Activated CD4-positive, alpha-beta T cell treated with anti-CD3 and anti-CD28 coated beads for 36 hours (primary cell): ENCODE results near the gene CST6. TPM values are rescaled to one million over a fixed set of nuclear protein-coding genes. Genes with fewer than 3 reads are reported as not detected.
A peak's percentile ranks its signal among the peaks of the same experiment; 100 is the strongest.

Experiments
- ATAC-seq: fragments of 200-7000 bp; cut with Tn5 transposase; one replicate; pipeline ENCODE4 v1.10.0; 2021; ENCODE audit warnings: mild to moderate bottlenecking, moderate library complexity
- CTCF ChIA-PET: fragments of 350-600 bp; sonication (Branson Sonifier 250); formaldehyde crosslinking; loops from one replicate; lab custom pipeline; 2021; ENCODE audit warnings: antibody characterized with exemption; lab: Charles Lee
- POLR2A ChIA-PET: fragments of 350-600 bp; sonication (Branson Sonifier 250); formaldehyde crosslinking; loops from one replicate; lab custom pipeline; 2021; ENCODE audit warnings: antibody characterized with exemption, inconsistent platforms; lab: Charles Lee
- DNase-seq: peaks from one replicate; pipeline ENCODE4 v3.0.0-alpha.2; 2020
- H3K27ac Mint-ChIP-seq: one replicate; pipeline ENCODE4 v1.8.0; 2021; ENCODE audit warnings: mixed read lengths
- H3K27me3 Mint-ChIP-seq: one replicate; pipeline ENCODE4 v1.8.0; 2021; ENCODE audit warnings: mixed read lengths
- H3K36me3 Mint-ChIP-seq: one replicate; pipeline ENCODE4 v1.8.0; 2021; ENCODE audit warnings: low read depth, mixed read lengths
- H3K4me1 Mint-ChIP-seq: one replicate; pipeline ENCODE4 v1.8.0; 2021; ENCODE audit warnings: mixed read lengths
- H3K4me3 Mint-ChIP-seq: one replicate; pipeline ENCODE4 v1.8.0; 2021; ENCODE audit warnings: mild to moderate bottlenecking, moderate library complexity, mixed read lengths
- H3K9me3 Mint-ChIP-seq: one replicate; pipeline ENCODE4 v1.8.0; 2021; ENCODE audit warnings: low read depth, mixed read lengths
- intact Hi-C, 2 experiments: fragments of 100-400 bp; cut with DNase I in 1 of 2; cut with micrococcal nuclease in 1 of 2; formaldehyde crosslinking; loops; one replicate each; pipeline versions ENCODE4 v1.14.2 to v1.15.1; 2022 to 2024; cut with DNase I, micrococcal nuclease
- total RNA-seq, 2 experiments: library from RNA; stranded (reverse); gene quantifications; one replicate each; pipeline ENCODE4 v1.2.3, GENCODE V29; 2021

Gene CST6
- total RNA-seq, 2 experiments from 2014 or later, result not detected

DNA sequence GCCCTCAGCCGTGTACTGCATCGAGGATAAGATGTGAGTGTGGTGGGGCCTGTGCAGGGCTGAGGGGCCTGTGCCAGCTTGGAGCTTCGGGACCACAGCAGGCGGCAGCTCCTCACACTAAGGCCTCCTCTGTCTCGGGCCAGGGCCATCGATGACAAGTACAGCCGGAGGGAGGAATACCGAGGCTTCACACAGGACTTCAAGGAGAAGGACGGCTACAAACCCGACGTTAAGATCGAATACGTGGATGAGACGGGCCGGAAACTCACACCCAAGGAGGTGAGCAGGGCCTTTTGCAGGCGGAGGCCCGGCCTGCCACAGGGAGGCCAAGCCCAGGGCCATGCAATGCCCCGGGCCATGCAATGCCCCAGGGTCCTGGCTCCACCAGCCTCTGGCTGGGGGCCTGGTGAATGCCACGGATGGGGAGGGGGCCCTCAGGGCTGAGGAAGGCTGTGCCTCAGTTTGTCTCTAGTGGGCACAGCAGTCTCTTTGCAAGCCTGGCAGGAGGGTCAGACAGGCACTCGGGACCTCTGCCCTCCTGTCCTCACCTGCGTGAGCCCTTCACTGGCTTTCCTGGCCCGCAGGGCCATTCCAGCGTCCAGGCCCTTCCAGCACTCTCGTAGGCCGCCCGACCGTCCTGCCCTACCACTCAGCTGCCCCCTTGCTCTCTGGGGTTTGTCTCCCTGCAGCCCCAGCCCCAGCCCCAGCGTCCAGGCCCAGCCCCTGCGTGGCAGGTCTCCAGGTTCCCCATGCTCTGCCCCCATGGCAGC is 34.0 kb upstream of the CST6 start:
- ChIA-PET POLR2A (interaction anchor here (0.6 kb wide), 1 partner anchor 66 kb away, joined by 3 read pairs; no protein-coding TSS in a partner anchor), CTCF (interaction anchor here (0.6 to 0.8 kb wide), 2 partner anchors 14 to 118 kb away, joined by 3 to 4 read pairs; no protein-coding TSS in a partner anchor)
- H3K9me3 Mint-ChIP-seq, result no peaks in the 10 kb centered on the region
- no peaks in the 10 kb centered on the region for H3K27me3 Mint-ChIP-seq
- intact Hi-C loops, result no loop called here
- peaks cover 35% of the 10 kb centered on the region for H3K36me3 Mint-ChIP-seq
- no peak for ATAC-seq
- no peak overlapping the region for H3K27ac Mint-ChIP-seq
- DNase-seq, result no peak
- no peaks in the 10 kb centered on the region for H3K4me1 Mint-ChIP-seq
- no peak overlapping the region for H3K4me3 Mint-ChIP-seq

DNA sequence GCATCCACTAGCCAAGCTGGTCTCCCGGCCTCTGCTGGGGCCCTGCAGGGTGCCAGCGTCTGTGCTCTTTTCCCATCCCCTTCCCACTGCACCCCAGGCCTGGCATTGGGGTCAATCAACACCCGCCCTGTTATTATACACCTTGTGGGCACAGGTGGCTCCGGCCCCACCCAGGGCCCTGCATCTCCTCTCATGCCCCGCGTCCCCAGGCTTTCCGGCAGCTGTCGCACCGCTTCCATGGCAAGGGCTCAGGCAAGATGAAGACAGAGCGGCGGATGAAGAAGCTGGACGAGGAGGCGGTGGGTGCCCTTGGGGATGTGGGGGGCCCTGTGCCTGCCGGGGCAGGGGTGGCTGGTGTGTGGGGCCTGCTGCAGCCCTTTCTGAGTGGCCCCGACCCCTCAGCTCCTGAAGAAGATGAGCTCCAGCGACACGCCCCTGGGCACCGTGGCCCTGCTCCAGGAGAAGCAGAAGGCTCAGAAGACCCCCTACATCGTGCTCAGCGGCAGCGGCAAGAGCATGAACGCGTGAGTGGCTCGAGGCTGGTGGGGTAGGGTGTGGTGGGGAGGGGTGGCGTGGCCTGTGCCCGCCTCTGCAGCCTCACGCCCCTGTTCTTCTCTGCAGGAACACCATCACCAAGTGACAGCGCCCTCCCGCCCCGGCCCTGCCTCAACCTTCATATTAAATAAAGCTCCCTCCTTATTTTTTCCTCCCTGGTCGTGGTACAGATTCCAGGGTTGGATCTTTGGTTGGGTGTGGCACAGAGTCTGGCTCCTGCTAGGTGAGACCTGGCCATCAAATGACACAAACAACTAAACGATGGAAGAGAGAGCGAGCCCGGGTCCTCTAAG is 33.2 kb upstream of the CST6 start:
- intact Hi-C loops, result no loop called here
- CTCF ChIA-PET, result interaction anchor here (0.8 kb wide), 1 partner anchor 119 kb away, joined by 4 read pairs; no protein-coding TSS in a partner anchor

GRCh38 chr11:65979261-65979759 is 32.5 kb upstream of the CST6 start:
- no peak overlapping the region for H3K27ac Mint-ChIP-seq
- DNase-seq (no peak), ATAC-seq (no peak)
- no peaks in the 10 kb centered on the region for H3K27me3 Mint-ChIP-seq
- CTCF ChIA-PET, result no interaction called here
- POLR2A ChIA-PET, result no interaction called here
- H3K4me3 Mint-ChIP-seq, result no peak overlapping the region
- no peaks in the 10 kb centered on the region for H3K9me3 Mint-ChIP-seq
- H3K4me1 Mint-ChIP-seq, result no peaks in the 10 kb centered on the region
- peaks cover 26% of the 10 kb centered on the region for H3K36me3 Mint-ChIP-seq
- intact Hi-C loops, result no loop called here

More for the DNA sequence above, 33.2 kb upstream of the CST6 start:
- Mint-ChIP-seq H3K36me3 (peaks cover 28% of the 10 kb centered on the region), H3K27ac (no peak overlapping the region), H3K27me3 (no peaks in the 10 kb centered on the region), H3K4me3 (no peak overlapping the region), H3K4me1 (no peaks in the 10 kb centered on the region), H3K9me3 (no peaks in the 10 kb centered on the region)
- ATAC-seq (no peak), DNase-seq (no peak)
- POLR2A ChIA-PET, result interaction anchor here (0.6 kb wide), 1 partner anchor 66 kb away, joined by 3 read pairs; no protein-coding TSS in a partner anchor

- Mint-ChIP-seq H3K4me3 (no peak overlapping the region), H3K27ac (no peak overlapping the region), H3K9me3 (no peaks in the 10 kb centered on the region), H3K36me3 (peaks cover 18% of the 10 kb centered on the region), H3K27me3 (no peaks in the 10 kb centered on the region), H3K4me1 (no peaks in the 10 kb centered on the region)
- CTCF ChIA-PET, result no interaction called here
- intact Hi-C loops, result no loop called here
- POLR2A ChIA-PET, result no interaction called here
- no peak for DNase-seq
- no peak for ATAC-seq
These were observed 30.6 kb upstream of the CST6 start for GRCh38 chr11:65981101-65981740.

GRCh38 chr11:65981972-65982823 is 29.6 kb upstream of the CST6 start:
- intact Hi-C loops, result no loop called here
- DNase-seq, result no peak
- no peaks in the 10 kb centered on the region for H3K27me3 Mint-ChIP-seq
- H3K4me3 Mint-ChIP-seq, result no peak overlapping the region
- H3K36me3 Mint-ChIP-seq, result peaks cover 14% of the 10 kb centered on the region
- no peaks in the 10 kb centered on the region for H3K9me3 Mint-ChIP-seq
- CTCF ChIA-PET, result interaction anchor here (0.7 kb wide), 1 partner anchor 280 kb away, joined by 3 read pairs; no protein-coding TSS in a partner anchor
- no peaks in the 10 kb centered on the region for H3K4me1 Mint-ChIP-seq
- no peak for ATAC-seq
- no peak overlapping the region for H3K27ac Mint-ChIP-seq
- POLR2A ChIA-PET, result no interaction called here

DNA sequence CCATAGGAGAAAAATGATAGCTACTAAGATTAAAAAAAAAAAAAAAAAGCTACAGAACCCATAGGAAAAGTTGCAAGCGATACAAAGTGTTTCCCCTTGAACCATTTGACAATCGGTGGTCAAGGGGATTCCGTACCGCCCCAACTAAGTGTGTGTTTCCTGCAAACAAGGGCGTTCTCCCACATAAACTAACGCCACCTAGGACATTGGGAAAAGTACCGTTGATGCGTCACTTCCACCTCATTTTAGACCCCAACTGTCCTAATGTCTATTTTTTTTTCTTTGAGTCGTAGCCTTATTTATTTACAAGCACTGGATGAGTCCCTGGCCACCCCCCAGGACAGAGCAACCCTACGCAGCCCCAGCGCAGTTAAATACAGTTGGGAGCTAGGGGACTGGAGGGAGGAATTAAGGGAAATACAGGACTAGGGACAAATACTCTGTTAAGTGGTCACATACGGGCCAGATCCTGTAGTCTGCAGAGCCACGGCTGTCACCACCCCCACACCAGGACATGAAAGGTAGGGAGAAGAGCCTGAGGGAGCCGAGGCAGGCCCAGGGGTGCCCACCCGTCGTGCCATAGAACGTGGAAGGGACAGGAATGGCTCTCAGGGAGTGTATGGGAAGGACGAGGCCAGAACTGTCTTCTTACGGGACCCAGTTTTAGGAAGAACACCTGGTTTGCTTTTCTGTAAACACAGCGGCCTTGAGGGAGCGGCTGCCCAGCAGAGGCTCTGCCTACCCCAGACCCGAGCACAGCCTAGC is 28.8 kb upstream of the CST6 start:
- no peak for ATAC-seq
- DNase-seq, result no peak
- POLR2A ChIA-PET, result no interaction called here
- no peak overlapping the region for H3K27ac Mint-ChIP-seq
- H3K4me1 Mint-ChIP-seq, result no peaks in the 10 kb centered on the region
- intact Hi-C loops, result no loop called here
- H3K27me3 Mint-ChIP-seq, result no peaks in the 10 kb centered on the region
- no peaks in the 10 kb centered on the region for H3K9me3 Mint-ChIP-seq
- CTCF ChIA-PET, result interaction anchor here (0.7 to 1.5 kb wide), 4 partner anchors 99 to 204 kb away, joined by 3 to 4 read pairs (median 3); no protein-coding TSS in a partner anchor
- H3K36me3 Mint-ChIP-seq, result peaks cover 12% of the 10 kb centered on the region
- H3K4me3 Mint-ChIP-seq, result no peak overlapping the region

- Mint-ChIP-seq H3K27ac (no peak overlapping the region), H3K4me3 (no peak overlapping the region), H3K36me3 (peaks cover 10% of the 10 kb centered on the region), H3K4me1 (no peaks in the 10 kb centered on the region), H3K27me3 (no peaks in the 10 kb centered on the region), H3K9me3 (no peaks in the 10 kb centered on the region)
- ChIA-PET POLR2A (no interaction called here), CTCF (interaction anchor here (0.7 to 1.5 kb wide), 4 partner anchors 99 to 204 kb away, joined by 3 to 4 read pairs (median 3); no protein-coding TSS in a partner anchor)
- ATAC-seq (no peak), DNase-seq (no peak)
- intact Hi-C loops, result no loop called here
These were observed 28.2 kb upstream of the CST6 start for GRCh38 chr11:65983589-65983987.

- DNase-seq, result no peak
- Mint-ChIP-seq H3K4me1 (peaks cover 2% of the 10 kb centered on the region), H3K4me3 (no peak overlapping the region), H3K9me3 (no peaks in the 10 kb centered on the region), H3K27ac (no peak overlapping the region), H3K27me3 (no peaks in the 10 kb centered on the region), H3K36me3 (peaks cover 2% of the 10 kb centered on the region)
- POLR2A ChIA-PET, result no interaction called here
- no peak for ATAC-seq
- CTCF ChIA-PET, result interaction anchor here (2.8 to 3.5 kb wide), 2 partner anchors 97 to 102 kb away, joined by 26 to 42 read pairs; partner anchors contain the start of gene CCDC85B
- intact Hi-C loops, result loop anchor here in 1 of 2 experiments (5.0 kb wide), 1 partner anchor 275 kb away; the partner anchor contains the start of gene KAT5
These were observed 24.5 kb upstream of the CST6 start for GRCh38 chr11:65987336-65987735.

GRCh38 chr11:65988791-65989592 is 22.8 kb upstream of the CST6 start:
- peaks cover 2% of the 10 kb centered on the region for H3K4me1 Mint-ChIP-seq
- POLR2A ChIA-PET, result interaction anchor here (0.6 kb wide), 1 partner anchor 211 kb away, joined by 3 read pairs; no protein-coding TSS in a partner anchor
- intact Hi-C loops, result loop anchor here (1.0 to 5.0 kb wide), 10 partner anchors 101 to 362 kb away; partner anchors contain the start of genes FIBP (in 2 of the 2), AP5B1 (in 1 of the 2), KAT5 (in 1 of the 2) and MUS81 (in 1 of the 2)
- no peak overlapping the region for H3K4me3 Mint-ChIP-seq
- H3K36me3 Mint-ChIP-seq, result peaks cover 2% of the 10 kb centered on the region
- peak overlapping the region; percentile 59 for H3K27ac Mint-ChIP-seq
- no peaks in the 10 kb centered on the region for H3K9me3 Mint-ChIP-seq
- peak; percentile 99 for ATAC-seq
- DNase-seq, result peak; percentile 95
- H3K27me3 Mint-ChIP-seq, result no peaks in the 10 kb centered on the region
- CTCF ChIA-PET, result interaction anchor here (0.6 to 3.5 kb wide), 23 partner anchors 9 to 485 kb away, joined by 3 to 42 read pairs (median 4); partner anchors contain the start of genes CCDC85B, FIBP, MUS81 and PCNX3
